ENCODE results near the gene DCLK1.
A peak's percentile ranks its signal among the peaks of the same experiment; 100 is the strongest.

DCLK1 gene

DNA sequence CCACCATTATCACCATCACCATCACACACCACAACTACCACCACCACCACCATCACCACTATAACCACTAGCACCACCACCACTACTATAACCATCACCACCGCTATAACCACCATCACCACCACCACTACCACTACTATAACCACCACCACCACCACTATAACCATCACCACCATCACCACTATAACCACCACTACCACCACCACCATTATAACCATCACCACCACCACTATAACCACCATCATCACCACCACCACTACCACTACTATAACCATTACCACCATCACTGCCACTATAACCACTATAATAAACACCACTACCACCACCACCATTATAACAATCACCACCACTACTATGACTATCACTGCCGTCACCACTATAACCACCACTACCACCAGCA lies 173.2 kb downstream of the DCLK1 start:
- no CpG with 5 or more reads among the region's 2 CpGs for WGBS (ENCODE audit: extremely low coverage, insufficient coverage, low lambda C conversion rate)
- Histone ChIP-seq H4K5ac (ENCODE audit: low read length) (no peak overlapping the region), H2BK120ac (ENCODE audit: low read depth, low read length) (no peak overlapping the region), H3K27me3 (ENCODE audit: insufficient read depth, low read length, poor library complexity) (no peaks in the 10 kb centered on the region), H4K8ac (ENCODE audit: low read depth, low read length) (no peak overlapping the region), H3K18ac (ENCODE audit: low read length) (no peak overlapping the region), H3K4me1 (ENCODE audit: control insufficient read depth, low read depth, low read length) (no peaks in the 10 kb centered on the region), H3K4ac (ENCODE audit: low read depth, low read length) (no peak overlapping the region), H3K79me2 (ENCODE audit: control insufficient read depth, insufficient read depth, low read length) (no peaks in the 10 kb centered on the region), H2AK5ac (ENCODE audit: low read length) (no peak overlapping the region), H3K27ac (ENCODE audit: low read depth, low read length) (no peak overlapping the region), H3K4me3 (ENCODE audit: low read length) (no peak overlapping the region), H3K56ac (ENCODE audit: low read length) (no peak overlapping the region), H2BK15ac (replicated peaks; ENCODE audit: low read depth) (no peak overlapping the region), H3K23ac (ENCODE audit: low read length) (no peak overlapping the region), H3K36me3 (ENCODE audit: control insufficient read depth, insufficient read depth, low read length) (no peaks in the 10 kb centered on the region), H2BK5ac (ENCODE audit: low read length) (peak overlapping the region; percentile 4), H3K4me2 (ENCODE audit: low read length) (no peak overlapping the region), H3K9ac (ENCODE audit: low read length) (no peak overlapping the region), H3K79me1 (ENCODE audit: low read length) (no peaks in the 10 kb centered on the region)
- no peak for DNase-seq

DNA sequence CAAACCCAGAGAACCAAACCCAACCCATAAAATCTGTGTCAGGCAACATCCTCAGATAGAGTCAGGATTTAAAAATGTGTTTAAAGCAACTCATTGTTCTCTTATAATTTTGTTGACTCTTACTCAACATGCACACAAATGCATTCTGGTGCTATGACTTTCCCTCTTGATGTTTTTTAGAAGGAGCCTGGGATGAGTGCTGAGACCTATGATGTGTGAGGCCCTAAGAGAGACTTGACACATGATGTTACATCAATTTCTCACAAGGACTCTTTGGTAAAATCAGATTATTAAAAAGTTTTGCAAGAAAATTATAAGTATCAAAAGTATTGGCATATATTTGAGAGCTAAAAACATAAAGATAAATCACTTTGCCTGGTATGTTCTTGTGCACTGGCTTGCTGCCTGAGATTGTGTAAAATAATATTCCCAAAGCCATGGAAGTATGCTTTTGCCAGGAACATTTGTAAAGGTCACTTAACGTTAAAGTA lies 173.9 kb downstream of the DCLK1 start:
- Histone ChIP-seq H3K18ac (ENCODE audit: low read length) (no peak overlapping the region), H3K79me1 (ENCODE audit: low read length) (no peaks in the 10 kb centered on the region), H2AK5ac (ENCODE audit: low read length) (no peak overlapping the region), H2BK120ac (ENCODE audit: low read depth, low read length) (no peak overlapping the region), H2BK5ac (ENCODE audit: low read length) (no peak overlapping the region), H3K23ac (ENCODE audit: low read length) (no peak overlapping the region), H3K36me3 (ENCODE audit: control insufficient read depth, insufficient read depth, low read length) (no peaks in the 10 kb centered on the region), H3K4me3 (ENCODE audit: low read length) (no peak overlapping the region), H3K4me1 (ENCODE audit: control insufficient read depth, low read depth, low read length) (no peaks in the 10 kb centered on the region), H4K5ac (ENCODE audit: low read length) (no peak overlapping the region), H3K79me2 (ENCODE audit: control insufficient read depth, insufficient read depth, low read length) (no peaks in the 10 kb centered on the region), H3K27me3 (ENCODE audit: insufficient read depth, low read length, poor library complexity) (no peaks in the 10 kb centered on the region), H3K56ac (ENCODE audit: low read length) (no peak overlapping the region), H3K9ac (ENCODE audit: low read length) (no peak overlapping the region), H3K4ac (ENCODE audit: low read depth, low read length) (no peak overlapping the region), H3K4me2 (ENCODE audit: low read length) (no peak overlapping the region), H4K8ac (ENCODE audit: low read depth, low read length) (no peak overlapping the region), H3K27ac (ENCODE audit: low read depth, low read length) (no peak overlapping the region), H2BK15ac (replicated peaks; ENCODE audit: low read depth) (no peak overlapping the region)
- no peak for DNase-seq
- WGBS (ENCODE audit: extremely low coverage, insufficient coverage, low lambda C conversion rate), result no CpG with 5 or more reads among the region's 1 CpG

DNA sequence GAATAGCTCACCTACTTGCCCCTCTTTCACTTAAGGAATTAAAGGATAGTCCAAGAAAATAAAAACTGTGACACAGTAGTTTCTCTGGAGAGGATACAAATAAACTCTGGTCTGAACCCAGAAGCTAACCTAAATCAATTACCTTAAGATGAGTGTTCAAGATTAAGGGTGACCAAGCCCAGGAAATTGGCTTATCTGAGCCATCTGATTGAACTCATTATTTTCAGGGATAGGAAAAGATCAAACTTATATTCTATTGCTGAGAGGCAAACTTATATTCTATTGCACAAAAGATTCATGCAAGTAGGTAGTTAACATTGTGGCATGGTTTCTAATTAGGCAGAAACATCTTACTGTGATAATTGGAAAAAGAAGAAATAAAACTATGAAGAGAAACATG lies 175.1 kb downstream of the DCLK1 start:
- H3K79me1 ChIP-seq (ENCODE audit: low read length), result no peaks in the 10 kb centered on the region
- no peak overlapping the region for H3K4ac ChIP-seq (ENCODE audit: low read depth, low read length)
- H3K23ac ChIP-seq (ENCODE audit: low read length), result no peak overlapping the region
- H4K5ac ChIP-seq (ENCODE audit: low read length), result no peak overlapping the region
- H3K4me2 ChIP-seq (ENCODE audit: low read length), result no peak overlapping the region
- H3K18ac ChIP-seq (ENCODE audit: low read length), result no peak overlapping the region
- no peak overlapping the region for H3K9ac ChIP-seq (ENCODE audit: low read length)
- no peaks in the 10 kb centered on the region for H3K27me3 ChIP-seq (ENCODE audit: insufficient read depth, low read length, poor library complexity)
- H4K8ac ChIP-seq (ENCODE audit: low read depth, low read length), result no peak overlapping the region
- H2AK5ac ChIP-seq (ENCODE audit: low read length), result no peak overlapping the region
- H2BK120ac ChIP-seq (ENCODE audit: low read depth, low read length), result no peak overlapping the region
- no peaks in the 10 kb centered on the region for H3K36me3 ChIP-seq (ENCODE audit: control insufficient read depth, insufficient read depth, low read length)
- no peak overlapping the region for H3K56ac ChIP-seq (ENCODE audit: low read length)
- no peak overlapping the region for H3K4me3 ChIP-seq (ENCODE audit: low read length)
- H3K4me1 ChIP-seq (ENCODE audit: control insufficient read depth, low read depth, low read length), result no peaks in the 10 kb centered on the region
- H2BK15ac ChIP-seq (replicated peaks; ENCODE audit: low read depth), result no peak overlapping the region
- no peak overlapping the region for H3K27ac ChIP-seq (ENCODE audit: low read depth, low read length)
- H2BK5ac ChIP-seq (ENCODE audit: low read length), result no peak overlapping the region
- no peaks in the 10 kb centered on the region for H3K79me2 ChIP-seq (ENCODE audit: control insufficient read depth, insufficient read depth, low read length)
- no peak for DNase-seq

GRCh38 chr13:35954207-35954560 lies 177.0 kb downstream of the DCLK1 start:
- Histone ChIP-seq H4K5ac (ENCODE audit: low read length) (no peak overlapping the region), H3K4me2 (ENCODE audit: low read length) (no peak overlapping the region), H3K4ac (ENCODE audit: low read depth, low read length) (no peak overlapping the region), H2BK120ac (ENCODE audit: low read depth, low read length) (no peak overlapping the region), H3K18ac (ENCODE audit: low read length) (no peak overlapping the region), H3K56ac (ENCODE audit: low read length) (no peak overlapping the region), H3K27me3 (ENCODE audit: insufficient read depth, low read length, poor library complexity) (no peaks in the 10 kb centered on the region), H3K23ac (ENCODE audit: low read length) (no peak overlapping the region), H3K79me2 (ENCODE audit: control insufficient read depth, insufficient read depth, low read length) (no peaks in the 10 kb centered on the region), H3K4me1 (ENCODE audit: control insufficient read depth, low read depth, low read length) (no peaks in the 10 kb centered on the region), H4K8ac (ENCODE audit: low read depth, low read length) (no peak overlapping the region), H3K79me1 (ENCODE audit: low read length) (no peaks in the 10 kb centered on the region), H3K27ac (ENCODE audit: low read depth, low read length) (no peak overlapping the region), H3K36me3 (ENCODE audit: control insufficient read depth, insufficient read depth, low read length) (no peaks in the 10 kb centered on the region), H3K4me3 (ENCODE audit: low read length) (no peak overlapping the region), H2AK5ac (ENCODE audit: low read length) (no peak overlapping the region), H3K9ac (ENCODE audit: low read length) (no peak overlapping the region), H2BK15ac (replicated peaks; ENCODE audit: low read depth) (no peak overlapping the region), H2BK5ac (ENCODE audit: low read length) (no peak overlapping the region)
- DNase-seq, result no peak
- no CpG with 5 or more reads among the region's 3 CpGs for WGBS (ENCODE audit: extremely low coverage, insufficient coverage, low lambda C conversion rate)

- no peaks in the 10 kb centered on the region for H3K79me2 ChIP-seq (ENCODE audit: control insufficient read depth, insufficient read depth, low read length)
- H3K27me3 ChIP-seq (ENCODE audit: insufficient read depth, low read length, poor library complexity), result no peaks in the 10 kb centered on the region
- no peak overlapping the region for H2AK5ac ChIP-seq (ENCODE audit: low read length)
- H3K27ac ChIP-seq (ENCODE audit: low read depth, low read length), result no peak overlapping the region
- H3K4ac ChIP-seq (ENCODE audit: low read depth, low read length), result no peak overlapping the region
- H3K4me2 ChIP-seq (ENCODE audit: low read length), result peak overlapping the region; percentile 21
- H4K5ac ChIP-seq (ENCODE audit: low read length), result no peak overlapping the region
- no peak overlapping the region for H3K23ac ChIP-seq (ENCODE audit: low read length)
- no peak overlapping the region for H3K56ac ChIP-seq (ENCODE audit: low read length)
- no peak overlapping the region for H2BK120ac ChIP-seq (ENCODE audit: low read depth, low read length)
- no peak overlapping the region for H2BK15ac ChIP-seq (replicated peaks; ENCODE audit: low read depth)
- H2BK5ac ChIP-seq (ENCODE audit: low read length), result no peak overlapping the region
- H3K4me1 ChIP-seq (ENCODE audit: control insufficient read depth, low read depth, low read length), result no peaks in the 10 kb centered on the region
- WGBS (ENCODE audit: extremely low coverage, insufficient coverage, low lambda C conversion rate), result no CpG with 5 or more reads among the region's 12 CpGs
- H4K8ac ChIP-seq (ENCODE audit: low read depth, low read length), result no peak overlapping the region
- peak; percentile 92 for DNase-seq
- no peak overlapping the region for H3K4me3 ChIP-seq (ENCODE audit: low read length)
- H3K36me3 ChIP-seq (ENCODE audit: control insufficient read depth, insufficient read depth, low read length), result no peaks in the 10 kb centered on the region
- H3K9ac ChIP-seq (ENCODE audit: low read length), result no peak overlapping the region
- no peaks in the 10 kb centered on the region for H3K79me1 ChIP-seq (ENCODE audit: low read length)
- H3K18ac ChIP-seq (ENCODE audit: low read length), result no peak overlapping the region
Measured at GRCh38 chr13:35953537-35954206, 177.5 kb downstream of the DCLK1 start.

DNA sequence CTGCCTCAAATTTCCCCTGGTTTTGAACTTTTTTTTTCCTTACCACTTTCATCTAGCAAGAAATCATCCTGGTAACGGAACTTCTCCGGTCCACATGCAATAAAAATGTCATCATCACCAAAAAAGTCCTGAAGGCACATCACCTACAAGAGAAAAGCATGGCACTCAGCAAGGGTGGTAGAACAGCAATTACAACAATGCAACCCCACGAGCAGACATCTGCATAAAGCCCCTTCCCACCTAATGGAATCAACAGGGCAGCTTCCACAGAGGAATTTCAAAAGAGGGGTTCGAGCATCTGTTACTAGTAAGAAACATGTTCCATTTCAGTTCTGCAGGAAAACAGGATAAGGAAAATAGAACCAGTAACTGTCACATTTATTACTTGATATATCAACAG lies 183.9 kb downstream of the DCLK1 start:
- no peak overlapping the region for H4K8ac ChIP-seq (ENCODE audit: low read depth, low read length)
- H2AK5ac ChIP-seq (ENCODE audit: low read length), result no peak overlapping the region
- H3K79me1 ChIP-seq (ENCODE audit: low read length), result no peaks in the 10 kb centered on the region
- H2BK15ac ChIP-seq (replicated peaks; ENCODE audit: low read depth), result no peak overlapping the region
- H4K5ac ChIP-seq (ENCODE audit: low read length), result no peak overlapping the region
- no peak overlapping the region for H3K18ac ChIP-seq (ENCODE audit: low read length)
- no peak overlapping the region for H3K4ac ChIP-seq (ENCODE audit: low read depth, low read length)
- H3K9ac ChIP-seq (ENCODE audit: low read length), result no peak overlapping the region
- no peak overlapping the region for H3K27ac ChIP-seq (ENCODE audit: low read depth, low read length)
- no peak overlapping the region for H2BK5ac ChIP-seq (ENCODE audit: low read length)
- no peaks in the 10 kb centered on the region for H3K79me2 ChIP-seq (ENCODE audit: control insufficient read depth, insufficient read depth, low read length)
- WGBS (ENCODE audit: extremely low coverage, insufficient coverage, low lambda C conversion rate), result no CpG with 5 or more reads among the region's 4 CpGs
- H3K4me3 ChIP-seq (ENCODE audit: low read length), result no peak overlapping the region
- no peaks in the 10 kb centered on the region for H3K4me1 ChIP-seq (ENCODE audit: control insufficient read depth, low read depth, low read length)
- no peak overlapping the region for H2BK120ac ChIP-seq (ENCODE audit: low read depth, low read length)
- H3K4me2 ChIP-seq (ENCODE audit: low read length), result no peak overlapping the region
- H3K36me3 ChIP-seq (ENCODE audit: control insufficient read depth, insufficient read depth, low read length), result no peaks in the 10 kb centered on the region
- no peak overlapping the region for H3K23ac ChIP-seq (ENCODE audit: low read length)
- H3K27me3 ChIP-seq (ENCODE audit: insufficient read depth, low read length, poor library complexity), result no peaks in the 10 kb centered on the region
- no peak overlapping the region for H3K56ac ChIP-seq (ENCODE audit: low read length)
- DNase-seq, result no peak

All from mesendoderm (in vitro differentiated cells).